Esophagus muscularis mucosa (tissue), 4 donors: ENCODE results near the gene NLGN3.
A peak's percentile ranks its signal among the peaks of the same experiment; 100 is the strongest.

Source experiments
- EP300 ChIP-seq: sonication (generic); formaldehyde crosslinking; IDR thresholded peaks from one replicate; pipeline ENCODE4 v1.6.1; 2017; ENCODE audit warnings: antibody characterized with exemption
- POLR2A ChIP-seq: fragments of 450-650 bp; IDR thresholded peaks from one replicate; pipeline ENCODE4 v1.6.1; 2017; ENCODE audit warnings: antibody characterized with exemption, moderate library complexity, mild to moderate bottlenecking, low read depth
- POLR2AphosphoS5 ChIP-seq, 2 donors: sonication (generic); formaldehyde crosslinking; IDR thresholded peaks; one replicate each; pipeline ENCODE4 v1.6.1; 2017; ENCODE audit warnings: antibody characterized with exemption in 2 of 2
- TF ChIP-seq, protein P1 (sequence below), 3 experiments: fragments of 200-600 bp in 2 of 3; fragments of 450-650 bp in 1 of 3; sonication (generic) in 2 of 3; IDR thresholded peaks; one replicate each; pipeline ENCODE4 v1.5.1; 2017 to 2019; ENCODE audit warnings: antibody characterized with exemption in 3 of 3, mild to moderate bottlenecking in 2 of 3, moderate library complexity in 1 of 3

DNA sequence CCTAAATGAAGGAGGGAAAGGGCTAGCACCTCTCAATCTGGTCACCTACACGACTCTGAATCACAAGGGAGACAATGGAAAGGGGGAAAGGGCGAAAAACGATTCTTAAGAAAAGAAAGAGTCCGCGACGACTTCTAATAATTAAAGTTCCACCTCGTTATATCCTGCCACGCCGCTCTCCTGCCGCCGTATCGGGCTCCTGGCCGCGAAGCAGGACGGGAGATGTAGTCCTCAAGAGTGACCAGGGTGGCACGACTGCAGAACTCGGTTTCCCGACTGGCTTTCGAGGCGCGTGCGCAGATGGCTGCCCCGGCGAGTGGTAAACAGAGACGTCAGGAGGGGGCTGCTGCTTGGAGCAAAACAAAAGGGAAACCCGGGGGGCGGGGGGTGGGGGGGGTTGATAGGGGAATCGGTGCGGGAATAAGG is 49.1 kb upstream of the NLGN3 start, which contains the start of gene FOXO4:
- no peak for TF ChIP-seq POLR2A
- TF ChIP-seq, protein P1, sequence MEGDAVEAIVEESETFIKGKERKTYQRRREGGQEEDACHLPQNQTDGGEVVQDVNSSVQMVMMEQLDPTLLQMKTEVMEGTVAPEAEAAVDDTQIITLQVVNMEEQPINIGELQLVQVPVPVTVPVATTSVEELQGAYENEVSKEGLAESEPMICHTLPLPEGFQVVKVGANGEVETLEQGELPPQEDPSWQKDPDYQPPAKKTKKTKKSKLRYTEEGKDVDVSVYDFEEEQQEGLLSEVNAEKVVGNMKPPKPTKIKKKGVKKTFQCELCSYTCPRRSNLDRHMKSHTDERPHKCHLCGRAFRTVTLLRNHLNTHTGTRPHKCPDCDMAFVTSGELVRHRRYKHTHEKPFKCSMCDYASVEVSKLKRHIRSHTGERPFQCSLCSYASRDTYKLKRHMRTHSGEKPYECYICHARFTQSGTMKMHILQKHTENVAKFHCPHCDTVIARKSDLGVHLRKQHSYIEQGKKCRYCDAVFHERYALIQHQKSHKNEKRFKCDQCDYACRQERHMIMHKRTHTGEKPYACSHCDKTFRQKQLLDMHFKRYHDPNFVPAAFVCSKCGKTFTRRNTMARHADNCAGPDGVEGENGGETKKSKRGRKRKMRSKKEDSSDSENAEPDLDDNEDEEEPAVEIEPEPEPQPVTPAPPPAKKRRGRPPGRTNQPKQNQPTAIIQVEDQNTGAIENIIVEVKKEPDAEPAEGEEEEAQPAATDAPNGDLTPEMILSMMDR (IDR thresholded peaks at IDR 0.05) = no peak
- peak; percentile 63 to 71 for TF ChIP-seq POLR2AphosphoS5 (IDR thresholded peaks at IDR 0.05)
- no peak for TF ChIP-seq EP300
